H9 (cell line): Measurements from ENCODE around the gene RBX1. TPM values are rescaled to one million over a fixed set of nuclear protein-coding genes. Genes with fewer than 3 reads are reported as not detected.

Experiments
- DNase-seq: peaks from one replicate; pipeline ENCODE4 v3.0.0-alpha.2; 2017
- H2AFZ ChIP-seq: one replicate; pipeline ENCODE4 v1.6.1; 2013; ENCODE audit warnings: mild to moderate bottlenecking, low read length, control low read depth, moderate library complexity
- H2AK5ac ChIP-seq: 2 replicates; pipeline ENCODE4 v1.6.1; 2013; ENCODE audit warnings: low read length, control low read depth, mixed read lengths; ENCODE audit not compliant: insufficient read length
- H2BK120ac ChIP-seq: one replicate; pipeline ENCODE4 v1.6.1; 2013; ENCODE audit warnings: low read depth, mild to moderate bottlenecking, low read length, control low read depth, inconsistent platforms; ENCODE audit not compliant: poor library complexity, severe bottlenecking
- H2BK12ac ChIP-seq: 2 replicates; pipeline ENCODE4 v1.6.1; 2013; ENCODE audit warnings: low read length, control low read depth, mixed read lengths, low read depth; ENCODE audit not compliant: insufficient read length
- H2BK15ac ChIP-seq: 2 replicates; pipeline ENCODE4 v1.6.1; 2013; ENCODE audit warnings: low read depth, low read length, control low read depth
- H2BK20ac ChIP-seq: one replicate; pipeline ENCODE4 v1.6.1; 2013; ENCODE audit warnings: low read depth, mild to moderate bottlenecking, low read length, control low read depth, inconsistent platforms; ENCODE audit not compliant: poor library complexity, severe bottlenecking
- H2BK5ac ChIP-seq: 2 replicates; pipeline ENCODE4 v1.6.1; 2013; ENCODE audit warnings: low read length, control low read depth, mixed read lengths; ENCODE audit not compliant: insufficient read length
- H3K14ac ChIP-seq: 2 replicates; pipeline ENCODE4 v1.6.1; 2013; ENCODE audit warnings: low read length, control low read depth; ENCODE audit not compliant: insufficient read depth
- H3K18ac ChIP-seq: 2 replicates; pipeline ENCODE4 v1.6.1; 2013; ENCODE audit warnings: low read depth, mild to moderate bottlenecking, mixed read lengths, low read length, control low read depth; ENCODE audit not compliant: insufficient read length
- H3K23ac ChIP-seq: 2 replicates; pipeline ENCODE4 v1.6.1; 2013; ENCODE audit warnings: low read length, control low read depth, mixed read lengths, low read depth; ENCODE audit not compliant: insufficient read length
- H3K23me2 ChIP-seq: 2 replicates; pipeline ENCODE4 v1.6.1; 2013; ENCODE audit warnings: low read depth, mild to moderate bottlenecking, mixed read lengths, low read length, control low read depth; ENCODE audit not compliant: insufficient read length, poor library complexity, severe bottlenecking
- H3K27ac ChIP-seq: 2 replicates; pipeline ENCODE4 v1.5.1; 2013; ENCODE audit warnings: low read length, control low read depth, mixed read lengths, low read depth; ENCODE audit not compliant: insufficient read length
- H3K27me3 ChIP-seq: 2 replicates; pipeline ENCODE4 v1.6.1; 2013; ENCODE audit warnings: low read length, control low read depth, inconsistent platforms; ENCODE audit not compliant: insufficient read depth
- H3K4ac ChIP-seq: 2 replicates; pipeline ENCODE4 v1.6.1; 2013; ENCODE audit warnings: low read depth, mild to moderate bottlenecking, control low read depth, inconsistent platforms, low read length, moderate library complexity
- H3K4me1 ChIP-seq: 2 replicates; pipeline ENCODE4 v1.6.1; 2013; ENCODE audit warnings: low read length, control low read depth, inconsistent platforms; ENCODE audit not compliant: insufficient read depth
- H3K4me2 ChIP-seq: 2 replicates; pipeline ENCODE4 v1.6.1; 2013; ENCODE audit warnings: low read length, control low read depth, mixed read lengths; ENCODE audit not compliant: insufficient read length, insufficient read depth
- H3K56ac ChIP-seq: 2 replicates; pipeline ENCODE4 v1.6.1; 2013; ENCODE audit warnings: low read depth, mild to moderate bottlenecking, mixed read lengths, low read length, control low read depth; ENCODE audit not compliant: insufficient read length
- H3K79me1 ChIP-seq: 2 replicates; pipeline ENCODE4 v1.6.1; 2013; ENCODE audit warnings: low read depth, mild to moderate bottlenecking, moderate library complexity, low read length, control low read depth, inconsistent platforms; ENCODE audit not compliant: insufficient read depth, poor library complexity, severe bottlenecking
- H3K79me2 ChIP-seq: 2 replicates; pipeline ENCODE4 v1.6.1; 2013; ENCODE audit warnings: low read length, control low read depth, inconsistent platforms; ENCODE audit not compliant: insufficient read depth
- H3K9ac ChIP-seq: 2 replicates; pipeline ENCODE4 v1.6.1; 2013; ENCODE audit warnings: low read length, control low read depth, mixed read lengths; ENCODE audit not compliant: insufficient read length; ENCODE audit errors: extremely low read depth
- H3K9me3 ChIP-seq: one replicate; pipeline ENCODE4 v1.6.1; 2013; ENCODE audit warnings: low read depth, low read length, inconsistent platforms; ENCODE audit not compliant: control insufficient read depth
- H3T11ph ChIP-seq: one replicate; pipeline ENCODE4 v1.6.1; 2013; ENCODE audit warnings: mild to moderate bottlenecking, low read length, control low read depth, inconsistent platforms
- H4K20me1 ChIP-seq: one replicate; pipeline ENCODE4 v1.6.1; 2013; ENCODE audit not compliant: control insufficient read depth, insufficient read length, insufficient read depth
- H4K5ac ChIP-seq: 2 replicates; pipeline ENCODE4 v1.6.1; 2013; ENCODE audit warnings: low read depth, mild to moderate bottlenecking, mixed read lengths, low read length, control low read depth; ENCODE audit not compliant: insufficient read length
- H4K8ac ChIP-seq: replicated peaks from 2 replicates; pipeline ENCODE4 v1.6.1; 2013; ENCODE audit warnings: low read length, control low read depth, mixed read lengths, low read depth; ENCODE audit not compliant: insufficient read length
- H4K91ac ChIP-seq: 2 replicates; pipeline ENCODE4 v1.6.1; 2013; ENCODE audit warnings: low read depth, mild to moderate bottlenecking, moderate library complexity, mixed read lengths, low read length, control low read depth; ENCODE audit not compliant: insufficient read length
- H3K27ac Mint-ChIP-seq, 3 experiments: 2 replicates in 2 of 3; 3 replicates in 1 of 3; pipeline ENCODE4 v1.8.0; 2020 to 2021; ENCODE audit warnings: mixed read lengths in 3 of 3, mild to moderate bottlenecking in 1 of 3, moderate library complexity in 1 of 3
- H3K27me3 Mint-ChIP-seq: 2 replicates; pipeline ENCODE4 v1.8.0; 2021; ENCODE audit warnings: low read depth, mild to moderate bottlenecking, moderate library complexity, mixed read lengths
- H3K36me3 Mint-ChIP-seq, 3 experiments: 2 replicates in 2 of 3; 3 replicates in 1 of 3; pipeline ENCODE4 v1.8.0; 2020 to 2021; ENCODE audit warnings: low read depth in 3 of 3, mixed read lengths in 3 of 3; ENCODE audit not compliant: insufficient read depth in 1 of 3
- H3K4me1 Mint-ChIP-seq, 2 experiments: 2 replicates each; pipeline ENCODE4 v1.8.0; 2020; ENCODE audit warnings: mixed read lengths in 2 of 2
- H3K4me3 Mint-ChIP-seq, 2 experiments: 2 replicates in 1 of 2; 3 replicates in 1 of 2; pipeline ENCODE4 v1.8.0; 2020 to 2021; ENCODE audit warnings: mild to moderate bottlenecking in 2 of 2, mixed read lengths in 2 of 2, moderate library complexity in 1 of 2
- H3K9me3 Mint-ChIP-seq, 2 experiments: 2 replicates in 1 of 2; 3 replicates in 1 of 2; pipeline ENCODE4 v1.8.0; 2020; ENCODE audit warnings: mild to moderate bottlenecking in 2 of 2, mixed read lengths in 2 of 2, moderate library complexity in 1 of 2
- CTCF ChIP-seq: fragments of 200-600 bp; sonication (generic); conservative IDR thresholded peaks from 3 replicates; pipeline ENCODE4 v1.8.0; 2021; ENCODE audit warnings: antibody characterized with exemption, mild to moderate bottlenecking
- WGBS: extraction: QIAGEN DNeasy Blood & Tissue Kit; methylation state at CpG from one replicate; pipeline ENCODE4 v1.1.7; 2013; ENCODE audit warnings: missing lambda C conversion rate, low lambda C conversion rate, mixed read lengths; ENCODE audit not compliant: insufficient read length; ENCODE audit errors: extremely low coverage; 5-methylcytosine and 5-hydroxymethylcytosine counted together
- total RNA-seq: library from RNA; stranded (reverse); gene quantifications from 2 replicates; pipeline ENCODE4 v1.2.1, GENCODE V29; 2021

Gene RBX1
- total RNA-seq, 1 experiment from 2014 or later = 85.6 TPM

GRCh38 chr22:41009222-41009948 is 58.2 kb downstream of the RBX1 start:
- Histone ChIP-seq H3K56ac (no peak overlapping the region), H3K23ac (no peak overlapping the region), H3K79me2 (no peaks in the 10 kb centered on the region), H3K27ac (no peak overlapping the region), H2BK5ac (no peak overlapping the region), H4K5ac (no peak overlapping the region), H3K4me2 (no peak overlapping the region), H3K4me1 (no peaks in the 10 kb centered on the region), H2AK5ac (no peak overlapping the region), H4K91ac (no peak overlapping the region), H3K79me1 (no peaks in the 10 kb centered on the region), H3K23me2 (no peaks in the 10 kb centered on the region), H3K9ac (no peak overlapping the region), H3K9me3 (no peaks in the 10 kb centered on the region), H3K4ac (no peak overlapping the region), H2BK120ac (no peak overlapping the region), H4K20me1 (no peaks in the 10 kb centered on the region), H3K27me3 (no peaks in the 10 kb centered on the region), H3K14ac (no peak overlapping the region), H3T11ph (no peak overlapping the region), H2BK12ac (no peak overlapping the region), H2BK15ac (no peak overlapping the region), H3K18ac (peak overlapping the region; percentile 3), H4K8ac (no peak overlapping the region), H2AFZ (no peak overlapping the region), H2BK20ac (no peak overlapping the region)
- DNase-seq = no peak
- no peaks in the 10 kb centered on the region; a peak in 1 of 5 replicates for H3K9me3 Mint-ChIP-seq
- whole genome bisulfite sequencing = no CpG with 5 or more reads among the region's 5 CpGs
- 0 out of 5 replicates have a peak overlapping the region, but pooled peaks of 1 of the 2 experiments have one; percentile 0 for H3K4me3 Mint-ChIP-seq
- no peaks in the 10 kb centered on the region for H3K36me3 Mint-ChIP-seq
- peak overlapping the region in 2 of 3 experiments; percentile 22 to 55; a peak in 2 of 7 replicates for H3K27ac Mint-ChIP-seq
- no peak for TF ChIP-seq CTCF
- H3K4me1 Mint-ChIP-seq = peaks cover 7 to 12% of the 10 kb centered on the region in 2 experiments; a peak in 3 of 4 replicates
- H3K27me3 Mint-ChIP-seq = no peaks in the 10 kb centered on the region
